ENCODE measurements around the gene ASXL3.

ASXL3 gene

GRCh38 chr18:33647365-33647764 is 69.3 kb downstream of the ASXL3 start:
- Mint-ChIP-seq H3K4me3 (no peak overlapping the region), H3K27me3 (ENCODE audit: low read depth, poor library complexity) (no peaks in the 10 kb centered on the region), H3K27ac (no peak overlapping the region), H3K36me3 (ENCODE audit: low read depth) (no peaks in the 10 kb centered on the region), H3K9me3 (no peaks in the 10 kb centered on the region), H3K4me1 (peaks cover 23% of the 10 kb centered on the region)
- no peak for DNase-seq
- no peak for TF ChIP-seq CTCF (IDR thresholded peaks at IDR 0.05)

- TF ChIP-seq CTCF (IDR thresholded peaks at IDR 0.05) = no peak
- Mint-ChIP-seq H3K27ac (no peak overlapping the region), H3K27me3 (ENCODE audit: low read depth, poor library complexity) (no peaks in the 10 kb centered on the region)
Observed at GRCh38 chr18:33652635-33653034, 74.6 kb downstream of the ASXL3 start.

GRCh38 chr18:33653231-33653630 is 75.2 kb downstream of the ASXL3 start:
- Mint-ChIP-seq H3K4me3 (no peak overlapping the region), H3K27me3 (ENCODE audit: low read depth, poor library complexity) (no peaks in the 10 kb centered on the region), H3K36me3 (ENCODE audit: low read depth) (no peaks in the 10 kb centered on the region), H3K9me3 (no peaks in the 10 kb centered on the region), H3K4me1 (peaks cover 16% of the 10 kb centered on the region), H3K27ac (no peak overlapping the region)
- no peak for TF ChIP-seq CTCF (IDR thresholded peaks at IDR 0.05)
- no peak for DNase-seq

More at GRCh38 chr18:33652635-33653034, 74.6 kb downstream of the ASXL3 start:
- Mint-ChIP-seq H3K4me1 (peaks cover 16% of the 10 kb centered on the region), H3K36me3 (ENCODE audit: low read depth) (no peaks in the 10 kb centered on the region), H3K9me3 (no peaks in the 10 kb centered on the region), H3K4me3 (no peak overlapping the region)
- no peak for DNase-seq

- no peak overlapping the region for H3K27ac Mint-ChIP-seq
- no peak for TF ChIP-seq CTCF (IDR thresholded peaks at IDR 0.05)
- no peaks in the 10 kb centered on the region for H3K36me3 Mint-ChIP-seq (ENCODE audit: low read depth)
- H3K4me1 Mint-ChIP-seq = peaks cover 16% of the 10 kb centered on the region
- no peak for DNase-seq
- H3K27me3 Mint-ChIP-seq (ENCODE audit: low read depth, poor library complexity) = no peaks in the 10 kb centered on the region
- H3K4me3 Mint-ChIP-seq = no peak overlapping the region
- no peaks in the 10 kb centered on the region for H3K9me3 Mint-ChIP-seq
Observed at GRCh38 chr18:33656889-33657448, 79.0 kb downstream of the ASXL3 start.

- Mint-ChIP-seq H3K4me1 (no peaks in the 10 kb centered on the region), H3K9me3 (no peaks in the 10 kb centered on the region), H3K27me3 (ENCODE audit: low read depth, poor library complexity) (no peaks in the 10 kb centered on the region), H3K36me3 (ENCODE audit: low read depth) (no peaks in the 10 kb centered on the region), H3K27ac (peak overlapping the region; percentile 21), H3K4me3 (no peak overlapping the region)
- TF ChIP-seq CTCF (IDR thresholded peaks at IDR 0.05) = no peak
- no peak for DNase-seq
Observed at GRCh38 chr18:33660696-33661310, 82.8 kb downstream of the ASXL3 start.

Data from nephron progenitor cell (in vitro differentiated cells).